ENCODE data around the gene TAC3.

Gene TAC3

GRCh38 chr12:57011438-57012424 lies 4.6 kb downstream of the TAC3 start:
- no peak overlapping the region for H3K4me3 ChIP-seq (ENCODE audit: low read depth in 1 of 2, low read length in 1 of 2)
- TF ChIP-seq, protein P1, sequence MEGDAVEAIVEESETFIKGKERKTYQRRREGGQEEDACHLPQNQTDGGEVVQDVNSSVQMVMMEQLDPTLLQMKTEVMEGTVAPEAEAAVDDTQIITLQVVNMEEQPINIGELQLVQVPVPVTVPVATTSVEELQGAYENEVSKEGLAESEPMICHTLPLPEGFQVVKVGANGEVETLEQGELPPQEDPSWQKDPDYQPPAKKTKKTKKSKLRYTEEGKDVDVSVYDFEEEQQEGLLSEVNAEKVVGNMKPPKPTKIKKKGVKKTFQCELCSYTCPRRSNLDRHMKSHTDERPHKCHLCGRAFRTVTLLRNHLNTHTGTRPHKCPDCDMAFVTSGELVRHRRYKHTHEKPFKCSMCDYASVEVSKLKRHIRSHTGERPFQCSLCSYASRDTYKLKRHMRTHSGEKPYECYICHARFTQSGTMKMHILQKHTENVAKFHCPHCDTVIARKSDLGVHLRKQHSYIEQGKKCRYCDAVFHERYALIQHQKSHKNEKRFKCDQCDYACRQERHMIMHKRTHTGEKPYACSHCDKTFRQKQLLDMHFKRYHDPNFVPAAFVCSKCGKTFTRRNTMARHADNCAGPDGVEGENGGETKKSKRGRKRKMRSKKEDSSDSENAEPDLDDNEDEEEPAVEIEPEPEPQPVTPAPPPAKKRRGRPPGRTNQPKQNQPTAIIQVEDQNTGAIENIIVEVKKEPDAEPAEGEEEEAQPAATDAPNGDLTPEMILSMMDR (IDR thresholded peaks at IDR 0.05): no peak
- no peaks in the 10 kb centered on the region for H3K36me3 ChIP-seq
- no peak overlapping the region for H3K27ac ChIP-seq
- peaks cover 24% of the 10 kb centered on the region for H3K27me3 ChIP-seq
- peaks cover 2 to 3% of the 10 kb centered on the region in 2 experiments for H3K4me1 ChIP-seq (ENCODE audit: control insufficient read depth in 1 of 2, insufficient read depth in 1 of 2, low read depth in 1 of 2, low read length in 1 of 2)
- H3K9me3 ChIP-seq: no peaks in the 10 kb centered on the region

DNA sequence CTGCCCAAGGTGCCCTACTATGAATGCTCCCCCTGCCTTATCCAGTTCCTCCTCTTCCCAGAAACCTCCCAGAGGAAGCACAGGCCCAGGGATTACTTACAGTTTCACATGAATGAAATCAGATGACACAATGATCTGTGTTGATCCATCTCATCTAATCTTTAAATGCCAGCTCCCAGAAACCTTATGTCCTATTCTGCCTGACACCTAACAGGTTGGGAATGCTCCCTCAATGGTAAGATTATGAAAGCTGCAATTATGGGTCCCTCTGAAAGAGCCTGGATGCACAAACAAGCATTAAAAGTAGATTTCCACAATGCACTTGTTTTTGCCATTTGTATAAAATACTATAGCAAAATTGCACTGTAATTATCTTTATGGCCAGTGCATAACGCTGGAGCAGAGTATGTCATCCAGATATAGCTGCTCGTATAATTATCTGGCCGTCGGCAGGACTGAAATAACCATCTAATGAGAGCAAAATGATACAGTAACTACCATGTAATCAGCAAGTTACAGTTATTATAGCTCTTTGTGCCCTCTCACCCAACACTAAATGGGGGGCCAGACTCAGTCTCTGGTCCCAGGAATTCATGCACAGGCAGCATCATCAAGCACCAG lies 5.6 kb downstream of the TAC3 start:
- no peak overlapping the region for H3K4me3 ChIP-seq (ENCODE audit: low read depth in 1 of 2, low read length in 1 of 2)
- no peak overlapping the region for H3K27ac ChIP-seq
- H3K9me3 ChIP-seq: no peaks in the 10 kb centered on the region
- peaks cover 6 to 11% of the 10 kb centered on the region in 2 experiments for H3K4me1 ChIP-seq (ENCODE audit: control insufficient read depth in 1 of 2, insufficient read depth in 1 of 2, low read depth in 1 of 2, low read length in 1 of 2)
- no peaks in the 10 kb centered on the region for H3K36me3 ChIP-seq
- TF ChIP-seq, protein P1 (IDR thresholded peaks at IDR 0.05): no peak
- peaks cover 30% of the 10 kb centered on the region for H3K27me3 ChIP-seq

- no peaks in the 10 kb centered on the region for H3K9me3 ChIP-seq
- no peak overlapping the region for H3K27ac ChIP-seq
- TF ChIP-seq, protein P1 (IDR thresholded peaks at IDR 0.05): no peak
- H3K4me1 ChIP-seq (ENCODE audit: control insufficient read depth in 1 of 2, insufficient read depth in 1 of 2, low read depth in 1 of 2, low read length in 1 of 2): peaks cover 10 to 15% of the 10 kb centered on the region in 2 experiments
- no peaks in the 10 kb centered on the region for H3K36me3 ChIP-seq
- no peak overlapping the region for H3K4me3 ChIP-seq (ENCODE audit: low read depth in 1 of 2, low read length in 1 of 2)
- peaks cover 32% of the 10 kb centered on the region for H3K27me3 ChIP-seq
Observed at GRCh38 chr12:57009949-57010626, 6.2 kb downstream of the TAC3 start.

DNA sequence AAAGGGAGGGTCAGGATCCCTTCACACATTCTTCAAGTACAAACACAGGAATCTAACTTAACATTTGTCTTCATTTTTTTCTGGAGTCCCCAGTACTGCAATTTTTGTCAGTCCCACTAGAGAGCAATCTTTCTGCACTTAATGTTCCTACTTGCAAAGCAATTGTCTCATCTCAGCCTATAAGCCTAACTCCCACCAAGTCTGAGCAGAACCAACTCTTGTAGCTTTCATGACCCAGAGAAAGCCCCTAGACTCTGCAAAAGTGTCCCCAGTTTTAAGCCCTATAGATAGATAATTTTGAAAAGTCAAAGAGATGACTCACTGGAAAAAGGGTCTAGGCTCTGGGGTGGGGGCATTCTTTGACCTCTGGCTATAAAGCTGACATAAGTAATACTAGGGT lies 8.2 kb downstream of the TAC3 start:
- peaks cover 12% of the 10 kb centered on the region for H3K36me3 ChIP-seq
- no peaks in the 10 kb centered on the region for H3K9me3 ChIP-seq
- H3K27ac ChIP-seq: no peak overlapping the region
- no peak overlapping the region for H3K4me3 ChIP-seq (ENCODE audit: low read depth in 1 of 2, low read length in 1 of 2)
- peaks cover 10 to 15% of the 10 kb centered on the region in 2 experiments for H3K4me1 ChIP-seq (ENCODE audit: control insufficient read depth in 1 of 2, insufficient read depth in 1 of 2, low read depth in 1 of 2, low read length in 1 of 2)
- TF ChIP-seq, protein P1 (IDR thresholded peaks at IDR 0.05): no peak
- peaks cover 15% of the 10 kb centered on the region for H3K27me3 ChIP-seq

- Histone ChIP-seq H3K36me3 (peaks cover 22% of the 10 kb centered on the region), H3K27me3 (peaks cover 15% of the 10 kb centered on the region), H3K4me1 (ENCODE audit: control insufficient read depth in 1 of 2, insufficient read depth in 1 of 2, low read depth in 1 of 2, low read length in 1 of 2) (peaks cover 10 to 15% of the 10 kb centered on the region in 2 experiments), H3K27ac (no peak overlapping the region), H3K9me3 (no peaks in the 10 kb centered on the region), H3K4me3 (ENCODE audit: low read depth in 1 of 2, low read length in 1 of 2) (peak overlapping the region in 1 of 2 experiments; percentile 18)
- TF ChIP-seq, protein P1 (IDR thresholded peaks at IDR 0.05): no peak
Observed at GRCh38 chr12:57006809-57007475, 9.4 kb downstream of the TAC3 start.
